HepG2 (cell line): ENCODE measurements around the gene ELF1. TPM values are rescaled to one million over a fixed set of nuclear protein-coding genes. Genes with fewer than 3 reads are reported as not detected.

Experiments used
- ATAC-seq: fragments of 200-7000 bp; cut with Tn5 transposase; 3 replicates; pipeline ENCODE4 v1.9.1; 2020; ENCODE audit warnings: mild to moderate bottlenecking, moderate library complexity
- BruUV-seq: library from RNA; stranded (reverse); fragments of 400-500 nt; replicated peaks from 2 replicates; lab custom pipeline; 2021; lab: Mats Ljungman, UMichigan
- CTCF ChIA-PET: fragments of 300-600 bp; formaldehyde crosslinking; extraction: SDS; loops from one replicate; lab custom pipeline; 2021; ENCODE audit warnings: low total read pairs, inconsistent platforms, low intra/inter-chr PET ratio; lab: Yijun Ruan, JAX
- POLR2A ChIA-PET: fragments of 350-600 bp; sonication (Branson Sonifier 250); formaldehyde crosslinking; loops from one replicate; lab custom pipeline; 2020; ENCODE audit warnings: antibody characterized with exemption, inconsistent platforms; lab: Yijun Ruan, JAX
- DNase-seq: peaks from one replicate; pipeline ENCODE4 v3.0.0-alpha.2; 2015; ENCODE audit warnings: low spot score
- FAIRE-seq: peaks from 3 replicates; lab custom pipeline; 2011; peaks lifted over from hg19 to GRCh38; lab: Jason Lieb, UNC
- H2AFZ ChIP-seq: one replicate; pipeline ENCODE4 v1.6.1; 2011; ENCODE audit warnings: low read length, inconsistent platforms
- H3K27ac ChIP-seq: fragments of 300-600 bp; 3 replicates; pipeline ENCODE4 v1.8.0; 2011; ENCODE audit warnings: mixed run types, mild to moderate bottlenecking, mixed read lengths, low read length, inconsistent platforms; ENCODE audit not compliant: insufficient read depth; ENCODE audit errors: extremely low read length
- H3K27me3 ChIP-seq, 2 experiments: fragments of 200-600 bp in 1 of 2; 2 replicates in 1 of 2; 3 replicates in 1 of 2; pipeline versions ENCODE4 v1.6.0 to v1.8.0; 2011; ENCODE audit warnings: low read length in 2 of 2, mild to moderate bottlenecking in 2 of 2, moderate library complexity in 2 of 2, inconsistent platforms in 1 of 2; ENCODE audit not compliant: insufficient read depth in 2 of 2, control insufficient read depth in 1 of 2
- H3K36me3 ChIP-seq, 2 experiments: fragments of 200-600 bp in 1 of 2; replicated peaks in 1 of 2; 2 replicates in 1 of 2; 3 replicates in 1 of 2; pipeline versions ENCODE4 v1.5.1 to v1.8.0; 2011; ENCODE audit warnings: low read length in 2 of 2, inconsistent platforms in 1 of 2; ENCODE audit not compliant: insufficient read depth in 2 of 2, control insufficient read depth in 1 of 2
- H3K4me1 ChIP-seq: 2 replicates; pipeline ENCODE4 v1.5.1; 2012; ENCODE audit warnings: low read length, inconsistent platforms; ENCODE audit not compliant: insufficient read depth
- H3K4me2 ChIP-seq: 2 replicates; pipeline ENCODE4 v1.6.0; 2011; ENCODE audit warnings: low read depth, low read length, inconsistent platforms
- H3K4me3 ChIP-seq, 3 experiments: fragments of 200-600 bp in 1 of 3; sonication (generic), shearing (Covaris generic) in 1 of 3; replicated peaks in 1 of 3; 2 replicates each; pipeline ENCODE4 v1.5.1; 2011 to 2016; ENCODE audit warnings: low read length in 3 of 3, inconsistent platforms in 2 of 3, low read depth in 2 of 3, mild to moderate bottlenecking in 2 of 3, control low read depth in 1 of 3, mixed read lengths in 1 of 3; ENCODE audit not compliant: insufficient read depth in 1 of 3
- H3K79me2 ChIP-seq: one replicate; pipeline ENCODE4 v1.6.1; 2011; ENCODE audit warnings: low read length, inconsistent platforms; ENCODE audit not compliant: insufficient read depth
- H3K9ac ChIP-seq: 2 replicates; pipeline ENCODE4 v1.6.0; 2011; ENCODE audit warnings: mild to moderate bottlenecking, low read depth, low read length, inconsistent platforms; ENCODE audit not compliant: insufficient read depth
- H3K9me3 ChIP-seq: 2 replicates; pipeline ENCODE4 v1.5.1; 2012; ENCODE audit warnings: mild to moderate bottlenecking, low read length
- H4K20me1 ChIP-seq: 2 replicates; pipeline ENCODE4 v1.6.0; 2011; ENCODE audit warnings: inconsistent platforms, mild to moderate bottlenecking, low read length, moderate library complexity; ENCODE audit not compliant: insufficient read depth
- CEBPB ChIP-seq: IDR thresholded peaks from 2 replicates; pipeline ENCODE4 v1.6.1; 2011; ENCODE audit warnings: low read depth, low read length, improper control_type of control experiment, borderline replicate concordance
- DR1 ChIP-seq: sonication (generic); formaldehyde crosslinking; IDR thresholded peaks from 2 replicates; pipeline ENCODE4 v1.8.0; 2021; ENCODE audit warnings: mild to moderate bottlenecking, missing genetic modification reagents, inconsistent platforms
- FOSL2 ChIP-seq: sonication (generic); formaldehyde crosslinking; IDR thresholded peaks from 2 replicates; pipeline ENCODE4 v1.4.0; 2020; ENCODE audit warnings: missing genetic modification reagents
- RXRB ChIP-seq: IDR thresholded peaks from 2 replicates; pipeline ENCODE4 v1.6.1; 2016; ENCODE audit warnings: borderline replicate concordance, missing genetic modification reagents, missing compliant biosample characterization
- SMAD1 ChIP-seq: sonication (generic); formaldehyde crosslinking; IDR thresholded peaks from 2 replicates; pipeline ENCODE4 v1.4.0; 2020; ENCODE audit warnings: missing genetic modification reagents, low read depth, mild to moderate bottlenecking, borderline replicate concordance
- ZNF251 ChIP-seq: sonication (generic); formaldehyde crosslinking; IDR thresholded peaks from 2 replicates; pipeline ENCODE4 v1.9.0; 2021; ENCODE audit warnings: mild to moderate bottlenecking, missing genetic modification reagents
- WGBS: methylation state at CpG from one replicate; pipeline ENCODE4 v1.1.6; 2017; ENCODE audit warnings: low lambda C conversion rate; 5-methylcytosine and 5-hydroxymethylcytosine counted together
- in situ Hi-C: cut with HindIII; loops from 2 replicates; pipeline ENCODE4 v1.10.0; 2017; ENCODE audit warnings: low pct_unique_long_range_greater_than_20kb; ENCODE audit not compliant: extremely low pct_ligation_motif_present
- intact Hi-C: fragments of 100-400 bp; cut with micrococcal nuclease; formaldehyde crosslinking; loops from one replicate; pipeline ENCODE4 v1.10.0; 2022; ENCODE audit not compliant: unreplicated experiment
- polyA plus RNA-seq, 8 experiments: library from polyadenylated mRNA; depleted of rRNA in 3 of 8; stranded (reverse) in 7 of 8; unstranded in 1 of 8; fragments of >200 nt; fragmentation: Illumina TruSeq in 4 of 8; extraction: Trizol in 4 of 8; gene quantifications; 2 replicates each; pipeline versions ENCODE4 v1.2.1 to v1.2.3, GENCODE V29; 2011 to 2016; ENCODE audit warnings: low read depth in 4 of 8, missing spikeins in 1 of 8, mixed read lengths in 1 of 8; ENCODE audit not compliant: insufficient read depth in 1 of 8
- total RNA-seq, 5 experiments: library from RNA; depleted of rRNA; stranded (reverse); fragments of >200 nt; fragmentation: Illumina TruSeq; extraction: Trizol; gene quantifications; 2 replicates each; pipeline ENCODE4 v1.2.3, GENCODE V29; 2016; ENCODE audit warnings: low read depth in 1 of 5
- TF ChIP-seq, protein P1 (sequence below): IDR thresholded peaks from 2 replicates; pipeline ENCODE4 v1.6.1; 2016; ENCODE audit warnings: missing compliant biosample characterization, missing genetic modification reagents, borderline replicate concordance

ELF1 gene
- total and polyA plus RNA-seq, 2 of the 13 experiments (the other 11 are each of a cell fraction or from before 2014, with no cell fraction given) = 24.6 to 71.5 TPM

DNA sequence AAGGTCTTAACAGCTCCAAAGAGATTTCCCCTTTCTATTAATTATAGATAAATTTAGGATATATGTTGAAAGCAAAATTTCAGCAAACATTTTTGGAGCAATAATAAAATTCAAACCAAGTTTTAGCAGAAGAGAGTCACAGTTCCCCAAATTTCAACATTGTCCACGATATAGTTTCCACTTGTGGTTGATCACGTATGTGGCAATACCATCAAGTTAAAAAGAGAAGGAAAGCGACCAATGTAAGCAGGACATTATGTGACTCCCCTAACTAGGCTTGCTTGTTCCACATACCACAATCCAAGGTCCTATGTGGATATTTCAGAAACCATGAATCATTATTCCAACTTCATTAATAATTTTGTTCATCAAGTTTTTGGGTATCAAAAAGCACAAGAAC lies 52.8 kb downstream of the ELF1 start:
- in situ Hi-C loops = no loop called here
- peaks cover under 1 to 3% of the 10 kb centered on the region in 2 experiments; a peak in 2 of 5 replicates for H3K36me3 ChIP-seq
- no TSS peak for BruUV-seq
- 0 out of 2 replicates have a peak, but pooled peaks have one; percentile 14 for TF ChIP-seq CEBPB
- TF ChIP-seq RXRB = no peak
- POLR2A ChIA-PET = interaction anchor here (1.3 kb wide), 1 partner anchor 8 kb away, joined by 3 read pairs; no protein-coding TSS in a partner anchor
- intact Hi-C loops = no loop called here
- DNase-seq (no peak), FAIRE-seq (no peak), ATAC-seq (no peak)
- WGBS = 94% methylated on average over 3 of the region's 3 CpGs
- no peaks in the 10 kb centered on the region for H3K9me3 ChIP-seq
- H2AFZ ChIP-seq = no peak overlapping the region
- H3K27ac ChIP-seq = no peak overlapping the region
- CTCF ChIA-PET = no interaction called here
- H3K4me1 ChIP-seq = peaks cover 61% of the 10 kb centered on the region
- no peak overlapping the region for H3K4me2 ChIP-seq
- peaks cover 92% of the 10 kb centered on the region for H3K79me2 ChIP-seq
- no peak overlapping the region for H3K4me3 ChIP-seq
- H4K20me1 ChIP-seq = peaks cover 15% of the 10 kb centered on the region
- H3K27me3 ChIP-seq = no peaks in the 10 kb centered on the region
- H3K9ac ChIP-seq = no peak overlapping the region

DNA sequence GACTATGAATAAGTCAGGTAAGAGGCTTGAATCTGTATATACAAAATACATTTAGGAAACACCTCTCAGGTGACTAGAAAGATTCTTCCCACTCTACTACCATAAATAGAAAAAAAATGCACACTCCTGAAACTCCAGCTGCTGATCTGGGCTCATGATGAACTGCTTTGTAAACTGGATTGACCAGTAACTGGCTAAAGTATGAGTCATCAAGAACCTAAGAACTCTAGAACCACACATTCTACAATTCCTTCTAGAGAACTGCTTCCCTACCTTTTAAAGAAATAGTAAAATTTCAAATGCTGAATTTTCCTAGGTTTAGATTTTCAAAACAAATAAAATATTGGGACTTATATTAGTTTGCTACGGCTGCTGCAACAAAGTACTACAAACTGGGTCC lies 55.2 kb downstream of the ELF1 start:
- H3K27me3 ChIP-seq = no peaks in the 10 kb centered on the region
- H3K36me3 ChIP-seq = peaks cover 3 to 5% of the 10 kb centered on the region in 2 experiments; a peak in 3 of 5 replicates
- 100% methylated on average over 1 of the region's 1 CpG for WGBS
- no peak overlapping the region for H2AFZ ChIP-seq
- no peak overlapping the region for H3K27ac ChIP-seq
- H4K20me1 ChIP-seq = peaks cover 15% of the 10 kb centered on the region
- H3K9me3 ChIP-seq = no peaks in the 10 kb centered on the region
- peaks cover 73% of the 10 kb centered on the region for H3K79me2 ChIP-seq
- in situ Hi-C loops (no loop called here), intact Hi-C loops (no loop called here)
- BruUV-seq = no TSS peak
- no peak for FAIRE-seq
- ChIA-PET CTCF (no interaction called here), POLR2A (no interaction called here)
- H3K4me3 ChIP-seq = no peak overlapping the region
- TF ChIP-seq ZNF251 (CRISPR knock-in tag) (no peak), FOSL2 (CRISPR knock-in tag) (peak; percentile 40; the same call in 1 of the 2 replicates), DR1 (CRISPR knock-in tag) (no peak), SMAD1 (no peak)
- TF ChIP-seq, protein P1, sequence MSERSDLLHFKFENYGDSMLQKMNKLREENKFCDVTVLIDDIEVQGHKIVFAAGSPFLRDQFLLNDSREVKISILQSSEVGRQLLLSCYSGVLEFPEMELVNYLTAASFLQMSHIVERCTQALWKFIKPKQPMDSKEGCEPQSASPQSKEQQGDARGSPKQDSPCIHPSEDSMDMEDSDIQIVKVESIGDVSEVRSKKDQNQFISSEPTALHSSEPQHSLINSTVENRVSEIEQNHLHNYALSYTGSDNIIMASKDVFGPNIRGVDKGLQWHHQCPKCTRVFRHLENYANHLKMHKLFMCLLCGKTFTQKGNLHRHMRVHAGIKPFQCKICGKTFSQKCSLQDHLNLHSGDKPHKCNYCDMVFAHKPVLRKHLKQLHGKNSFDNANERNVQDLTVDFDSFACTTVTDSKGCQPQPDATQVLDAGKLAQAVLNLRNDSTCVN (CRISPR knock-in tag) = peak; percentile 84; the same call in 1 of the 2 replicates
- no peak overlapping the region for H3K4me2 ChIP-seq
- peaks cover 41% of the 10 kb centered on the region for H3K4me1 ChIP-seq
- no peak overlapping the region for H3K9ac ChIP-seq
- no peak for ATAC-seq
- no peak for DNase-seq
